ENCODE measurements around the gene ERBB2. TPM values are rescaled to one million over a fixed set of nuclear protein-coding genes. Genes with fewer than 3 reads are reported as not detected.
A peak's percentile ranks its signal among the peaks of the same experiment; 100 is the strongest.

Gene ERBB2
- total RNA-seq, 1 experiment from 2014 or later: 216 TPM

GRCh38 chr17:39695089-39695474 lies 4.8 kb upstream of the ERBB2 start:
- Histone ChIP-seq H3T11ph (ENCODE audit: low read length) (no peak overlapping the region), H3K18ac (ENCODE audit: insufficient read length, low read depth, low read length) (no peak overlapping the region), H4K8ac (replicated peaks; ENCODE audit: insufficient read length, low read depth, low read length) (no peak overlapping the region), H4K5ac (ENCODE audit: insufficient read length, low read depth, low read length) (no peak overlapping the region), H2AK5ac (ENCODE audit: insufficient read length, low read length) (no peak overlapping the region), H3K23ac (ENCODE audit: insufficient read length, low read depth, low read length) (no peak overlapping the region), H2BK5ac (ENCODE audit: insufficient read length, low read length) (no peak overlapping the region), H3K4me2 (ENCODE audit: insufficient read depth, insufficient read length, low read length) (no peak overlapping the region), H2BK120ac (ENCODE audit: low read depth, low read length, poor library complexity, severe bottlenecking) (no peak overlapping the region), H4K91ac (ENCODE audit: insufficient read length, low read depth, low read length) (no peak overlapping the region), H3K9me3 (ENCODE audit: control insufficient read depth, low read depth, low read length) (no peaks in the 10 kb centered on the region), H3K27ac (ENCODE audit: insufficient read length, low read depth, low read length) (no peak overlapping the region), H3K9ac (ENCODE audit: extremely low read depth, insufficient read length, low read length) (no peak overlapping the region), H3K4ac (ENCODE audit: low read depth, low read length) (no peak overlapping the region), H2BK20ac (ENCODE audit: low read depth, low read length, poor library complexity, severe bottlenecking) (no peak overlapping the region), H3K27me3 (ENCODE audit: insufficient read depth, low read length) (no peaks in the 10 kb centered on the region), H3K56ac (ENCODE audit: insufficient read length, low read depth, low read length) (no peak overlapping the region), H2BK12ac (ENCODE audit: insufficient read length, low read depth, low read length) (no peak overlapping the region), H3K14ac (ENCODE audit: insufficient read depth, low read length) (no peak overlapping the region), H3K23me2 (ENCODE audit: insufficient read length, low read depth, low read length, poor library complexity, severe bottlenecking) (no peaks in the 10 kb centered on the region), H3K79me2 (ENCODE audit: insufficient read depth, low read length) (peaks cover 2% of the 10 kb centered on the region; the same call in 1 of the 2 replicates), H4K20me1 (ENCODE audit: control insufficient read depth, insufficient read depth, insufficient read length) (no peaks in the 10 kb centered on the region), H3K79me1 (ENCODE audit: insufficient read depth, low read depth, low read length, poor library complexity, severe bottlenecking) (no peaks in the 10 kb centered on the region), H2AFZ (ENCODE audit: low read length) (no peak overlapping the region), H3K4me1 (ENCODE audit: insufficient read depth, low read length) (peaks cover 21% of the 10 kb centered on the region; the same call in 1 of the 2 replicates), H2BK15ac (ENCODE audit: low read depth, low read length) (no peak overlapping the region)
- Mint-ChIP-seq H3K4me1 (peaks cover 51 to 54% of the 10 kb centered on the region in 2 experiments), H3K9me3 (no peaks in the 10 kb centered on the region), H3K4me3 (no peak overlapping the region; a peak in 1 of 5 replicates), H3K36me3 (ENCODE audit: insufficient read depth in 1 of 3, low read depth in 3 of 3) (peaks cover 2 to 4% (median 3%) of the 10 kb centered on the region in 3 experiments; a peak in 4 of 7 replicates), H3K27me3 (ENCODE audit: low read depth) (no peaks in the 10 kb centered on the region; the same call in 1 of the 2 replicates), H3K27ac (peak overlapping the region; percentile 57 to 97 (median 96); a peak in 6 of 7 replicates)
- TF ChIP-seq CTCF (conservative IDR thresholded peaks at IDR 0.05): no peak
- WGBS (ENCODE audit: extremely low coverage, insufficient read length, low lambda C conversion rate): no CpG with 5 or more reads among the region's 2 CpGs
- DNase-seq: no peak
